ENCODE measurements around the gene LRRC14B. TPM values are rescaled to one million over a fixed set of nuclear protein-coding genes. Genes with fewer than 3 reads are reported as not detected.
A peak's percentile ranks its signal among the peaks of the same experiment; 100 is the strongest.

The LRRC14B gene
- total and polyA plus RNA-seq, 2 of the 13 experiments (the other 11 are each of a cell fraction or from before 2014, with no cell fraction given) = not detected

GRCh38 chr5:169071-169727 is 22.1 kb upstream of the LRRC14B start:
- no peak overlapping the region for H3K4me2 ChIP-seq (ENCODE audit: low read depth, low read length)
- H4K20me1 ChIP-seq (ENCODE audit: insufficient read depth, low read length) = no peaks in the 10 kb centered on the region
- no peak overlapping the region for H3K9ac ChIP-seq (ENCODE audit: insufficient read depth, low read depth, low read length)
- WGBS (ENCODE audit: low lambda C conversion rate) = 56% methylated on average over 22 of the region's 32 CpGs
- DNase-seq (ENCODE audit: low spot score) (no peak), ATAC-seq (no peak), FAIRE-seq (no peak)
- in situ Hi-C loops (cut with HindIII; ENCODE audit: extremely low pct_ligation_motif_present, low pct_unique_long_range_greater_than_20kb) = no loop called here
- H3K4me3 ChIP-seq (replicated peaks in 1 of 3; ENCODE audit: insufficient read depth in 1 of 3, low read depth in 2 of 3, low read length in 3 of 3) = no peak overlapping the region
- BruUV-seq (replicated peaks) = no TSS peak
- intact Hi-C loops (cut with micrococcal nuclease; ENCODE audit: unreplicated experiment) = no loop called here
- H3K79me2 ChIP-seq (ENCODE audit: insufficient read depth, low read length) = no peaks in the 10 kb centered on the region
- H3K27me3 ChIP-seq (ENCODE audit: control insufficient read depth in 1 of 2, insufficient read depth in 2 of 2, low read length in 2 of 2) = peaks cover 3 to 34% of the 10 kb centered on the region in 2 experiments; a peak in 4 of 5 replicates
- H3K4me1 ChIP-seq (ENCODE audit: insufficient read depth, low read length) = no peaks in the 10 kb centered on the region
- no peak overlapping the region for H3K27ac ChIP-seq (ENCODE audit: extremely low read length, insufficient read depth, low read length)
- no peak overlapping the region for H2AFZ ChIP-seq (ENCODE audit: low read length)
- H3K36me3 ChIP-seq (replicated peaks in 1 of 2; ENCODE audit: control insufficient read depth in 1 of 2, insufficient read depth in 2 of 2, low read length in 2 of 2) = no peaks in the 10 kb centered on the region
- no peak for TF ChIP-seq IRF1 (CRISPR knock-in tag; IDR thresholded peaks at IDR 0.05; ENCODE audit: low read depth)
- TF ChIP-seq MNT (IDR thresholded peaks at IDR 0.05) = 0 out of 2 replicates have a peak, but pooled peaks have one; percentile 18
- ChIA-PET CTCF (ENCODE audit: low intra/inter-chr PET ratio, low total read pairs) (no interaction called here), POLR2A (no interaction called here)
- no peaks in the 10 kb centered on the region for H3K9me3 ChIP-seq (ENCODE audit: low read length)

- Histone ChIP-seq H3K9ac (ENCODE audit: insufficient read depth, low read depth, low read length) (no peak overlapping the region), H3K27me3 (ENCODE audit: control insufficient read depth in 1 of 2, insufficient read depth in 2 of 2, low read length in 2 of 2) (peaks cover 3 to 38% of the 10 kb centered on the region in 2 experiments; a peak in 4 of 5 replicates), H3K9me3 (ENCODE audit: low read length) (no peaks in the 10 kb centered on the region), H3K4me2 (ENCODE audit: low read depth, low read length) (no peak overlapping the region), H3K4me1 (ENCODE audit: insufficient read depth, low read length) (no peaks in the 10 kb centered on the region), H3K79me2 (ENCODE audit: insufficient read depth, low read length) (no peaks in the 10 kb centered on the region), H3K27ac (ENCODE audit: extremely low read length, insufficient read depth, low read length) (no peak overlapping the region), H3K4me3 (replicated peaks in 1 of 3; ENCODE audit: insufficient read depth in 1 of 3, low read depth in 2 of 3, low read length in 3 of 3) (no peak overlapping the region), H4K20me1 (ENCODE audit: insufficient read depth, low read length) (no peaks in the 10 kb centered on the region), H2AFZ (ENCODE audit: low read length) (no peak overlapping the region), H3K36me3 (replicated peaks in 1 of 2; ENCODE audit: control insufficient read depth in 1 of 2, insufficient read depth in 2 of 2, low read length in 2 of 2) (no peaks in the 10 kb centered on the region)
- intact Hi-C loops (cut with micrococcal nuclease; ENCODE audit: unreplicated experiment) (no loop called here), in situ Hi-C loops (cut with HindIII; ENCODE audit: extremely low pct_ligation_motif_present, low pct_unique_long_range_greater_than_20kb) (no loop called here)
- 32% methylated on average over 3 of the region's 12 CpGs for WGBS (ENCODE audit: low lambda C conversion rate)
- DNase-seq (ENCODE audit: low spot score) (no peak), ATAC-seq (no peak), FAIRE-seq (no peak)
- no TSS peak for BruUV-seq (replicated peaks)
- no peak for TF ChIP-seq RFXANK (CRISPR knock-in tag; IDR thresholded peaks at IDR 0.05)
- ChIA-PET POLR2A (no interaction called here), CTCF (ENCODE audit: low intra/inter-chr PET ratio, low total read pairs) (no interaction called here)
Observed at GRCh38 chr5:169728-170094, 21.6 kb upstream of the LRRC14B start.
